Spinal cord (tissue), 10 donors: ENCODE results near the gene TMEM18. TPM values are rescaled to one million over a fixed set of nuclear protein-coding genes. Genes with fewer than 3 reads are reported as not detected.

Experiments
- DNase-seq, 6 donors: peaks; one replicate each; pipeline versions ENCODE4 v3.0.0 to v3.0.0-alpha.2; 2013 to 2015; ENCODE audit warnings: low spot score in 6 of 6, low read depth in 4 of 6
- H3K27ac ChIP-seq: one replicate; pipeline ENCODE4 v1.5.1; 2013; ENCODE audit warnings: low read depth, low read length, control low read depth
- H3K27me3 ChIP-seq: one replicate; pipeline ENCODE4 v1.6.1; 2013; ENCODE audit warnings: low read length; ENCODE audit not compliant: control insufficient read depth, insufficient read depth
- H3K36me3 ChIP-seq: one replicate; pipeline ENCODE4 v1.6.1; 2013; ENCODE audit warnings: low read length; ENCODE audit not compliant: control insufficient read depth, insufficient read depth
- H3K4me1 ChIP-seq: one replicate; pipeline ENCODE4 v1.6.1; 2013; ENCODE audit warnings: low read length; ENCODE audit not compliant: control insufficient read depth, insufficient read depth
- H3K4me3 ChIP-seq: one replicate; pipeline ENCODE4 v1.5.1; 2013; ENCODE audit warnings: low read depth, low read length, control low read depth
- H3K9me3 ChIP-seq: one replicate; pipeline ENCODE4 v1.6.1; 2013; ENCODE audit warnings: low read length; ENCODE audit not compliant: control insufficient read depth, insufficient read depth
- WGBS: methylation state at CpG from one replicate; pipeline ENCODE4 v1.1.5; 2013; ENCODE audit warnings: missing lambda C conversion rate; ENCODE audit not compliant: insufficient coverage; 5-methylcytosine and 5-hydroxymethylcytosine counted together
- polyA plus RNA-seq, 2 donors: library from polyadenylated mRNA; unstranded; fragments of 120-200 nt; gene quantifications; one replicate each; pipeline ENCODE4 v1.2.1, GENCODE V29; 2013; ENCODE audit not compliant: insufficient read length in 2 of 2
- total RNA-seq, 2 donors: library from RNA; depleted of rRNA in 1 of 2; stranded (reverse); fragments of 120-200 nt in 1 of 2; fragments of >200 nt in 1 of 2; gene quantifications; one replicate each; pipeline versions ENCODE4 v1.2.3 to v1.2.4, GENCODE V29; 2013 to 2014
- donor health status: healthy.

TMEM18 gene
- total and polyA plus RNA-seq, 4 donors: 29.3 to 55.6 (median 50.4) TPM

- Histone ChIP-seq H3K4me3 (no peak overlapping the region), H3K4me1 (peaks cover 5% of the 10 kb centered on the region), H3K27ac (no peak overlapping the region), H3K36me3 (no peaks in the 10 kb centered on the region), H3K9me3 (no peaks in the 10 kb centered on the region), H3K27me3 (no peaks in the 10 kb centered on the region)
- 94% methylated on average over 19 of the region's 20 CpGs for WGBS
- no peak for DNase-seq
Observed at GRCh38 chr2:649426-650342, 27.5 kb downstream of the TMEM18 start.

- H3K9me3 ChIP-seq: no peaks in the 10 kb centered on the region
- WGBS: 82% methylated on average over 24 of the region's 26 CpGs
- peaks cover 5% of the 10 kb centered on the region for H3K4me1 ChIP-seq
- no peak overlapping the region for H3K4me3 ChIP-seq
- peak in 1 of 6 donors; percentile 38 for DNase-seq
- no peaks in the 10 kb centered on the region for H3K27me3 ChIP-seq
- no peaks in the 10 kb centered on the region for H3K36me3 ChIP-seq
- H3K27ac ChIP-seq: no peak overlapping the region
Observed at GRCh38 chr2:648476-649424, 28.5 kb downstream of the TMEM18 start.

GRCh38 chr2:647691-648231 is 29.4 kb downstream of the TMEM18 start:
- DNase-seq: no peak
- peaks cover 5% of the 10 kb centered on the region for H3K4me1 ChIP-seq
- H3K27ac ChIP-seq: no peak overlapping the region
- WGBS: 92% methylated on average over 16 of the region's 16 CpGs
- no peak overlapping the region for H3K4me3 ChIP-seq
- H3K36me3 ChIP-seq: no peaks in the 10 kb centered on the region
- no peaks in the 10 kb centered on the region for H3K9me3 ChIP-seq
- no peaks in the 10 kb centered on the region for H3K27me3 ChIP-seq

GRCh38 chr2:647003-647560 is 30.1 kb downstream of the TMEM18 start:
- Histone ChIP-seq H3K27ac (no peak overlapping the region), H3K9me3 (no peaks in the 10 kb centered on the region), H3K36me3 (no peaks in the 10 kb centered on the region), H3K4me1 (peaks cover 5% of the 10 kb centered on the region), H3K27me3 (no peaks in the 10 kb centered on the region), H3K4me3 (no peak overlapping the region)
- DNase-seq: no peak
- WGBS: 85% methylated on average over 7 of the region's 10 CpGs

GRCh38 chr2:644871-645270 is 32.3 kb downstream of the TMEM18 start:
- Histone ChIP-seq H3K4me1 (peaks cover 5% of the 10 kb centered on the region), H3K4me3 (no peak overlapping the region), H3K36me3 (no peaks in the 10 kb centered on the region), H3K9me3 (no peaks in the 10 kb centered on the region), H3K27ac (no peak overlapping the region), H3K27me3 (no peaks in the 10 kb centered on the region)
- WGBS: 71% methylated on average over 4 of the region's 5 CpGs
- DNase-seq: no peak

GRCh38 chr2:643761-644160 is 33.4 kb downstream of the TMEM18 start:
- Histone ChIP-seq H3K27ac (no peak overlapping the region), H3K9me3 (no peaks in the 10 kb centered on the region), H3K4me3 (no peak overlapping the region), H3K27me3 (no peaks in the 10 kb centered on the region), H3K4me1 (no peaks in the 10 kb centered on the region), H3K36me3 (no peaks in the 10 kb centered on the region)
- no peak for DNase-seq
- WGBS: 93% methylated on average over 2 of the region's 4 CpGs

- Histone ChIP-seq H3K36me3 (no peaks in the 10 kb centered on the region), H3K4me1 (no peaks in the 10 kb centered on the region), H3K9me3 (no peaks in the 10 kb centered on the region), H3K27me3 (no peaks in the 10 kb centered on the region), H3K4me3 (no peak overlapping the region), H3K27ac (no peak overlapping the region)
- no peak for DNase-seq
- WGBS: 95% methylated on average over 10 of the region's 10 CpGs
Observed at GRCh38 chr2:643334-643733, 33.9 kb downstream of the TMEM18 start.

- Histone ChIP-seq H3K4me1 (no peaks in the 10 kb centered on the region), H3K9me3 (no peaks in the 10 kb centered on the region), H3K27ac (no peak overlapping the region), H3K4me3 (no peak overlapping the region), H3K36me3 (no peaks in the 10 kb centered on the region), H3K27me3 (no peaks in the 10 kb centered on the region)
- 88% methylated on average over 32 of the region's 35 CpGs for WGBS
- no peak for DNase-seq
Observed at GRCh38 chr2:641872-642815, 35.1 kb downstream of the TMEM18 start.
